ENCODE measurements around the gene MS4A13. TPM values are rescaled to one million over a fixed set of nuclear protein-coding genes. Genes with fewer than 3 reads are reported as not detected.
"Not testable (repeated sequence)": the region's sequence is repeated elsewhere in the genome, so short reads cannot be mapped to it uniquely, and the experiment has no call there.

The MS4A13 gene
- total RNA-seq = not detected in 2 replicates

GRCh38 chr11:60515144-60515855 lies at the start of gene MS4A13:
Gene MS4A13, plus strand, starts transcription at chr11:60515392. Its CDS starts 2,692 bp downstream, at chr11:60518084.
- no peak for DNase-seq (ENCODE audit: low read depth in 2 of 2)

GRCh38 chr11:60468829-60469228 lies 46.4 kb upstream of the MS4A13 start:
- DNase-seq (ENCODE audit: low read depth in 2 of 2) = no peak

GRCh38 chr11:60469723-60470122 lies 45.5 kb upstream of the MS4A13 start:
- DNase-seq (ENCODE audit: low read depth in 2 of 2) = no peak

- no peak for DNase-seq (ENCODE audit: low read depth in 2 of 2)
These were observed 38.2 kb upstream of the MS4A13 start for GRCh38 chr11:60477035-60477445.

- no peak for DNase-seq (ENCODE audit: low read depth in 2 of 2)
These were observed 32.8 kb upstream of the MS4A13 start for GRCh38 chr11:60482361-60482760.

- DNase-seq (ENCODE audit: low read depth in 2 of 2) = peak; percentile 1 to 33
These were observed 29.2 kb upstream of the MS4A13 start for GRCh38 chr11:60485987-60486386.

GRCh38 chr11:60492488-60493009 lies 22.6 kb upstream of the MS4A13 start, which contains the start of gene MS4A12:
Gene MS4A12, plus strand, starts transcription at chr11:60492778. Its CDS starts 4,541 bp downstream, at chr11:60497319.
- no peak for DNase-seq (ENCODE audit: low read depth in 2 of 2)

GRCh38 chr11:60493454-60493853 lies 21.7 kb upstream of the MS4A13 start:
- DNase-seq (ENCODE audit: low read depth in 2 of 2) = no peak

GRCh38 chr11:60498399-60498798 lies 16.8 kb upstream of the MS4A13 start:
- DNase-seq (ENCODE audit: low read depth in 2 of 2) = no peak

- DNase-seq (ENCODE audit: low read depth in 2 of 2) = no peak
These were observed 16.3 kb upstream of the MS4A13 start for GRCh38 chr11:60498853-60499252.

- DNase-seq (ENCODE audit: low read depth in 2 of 2) = no peak
These were observed 14.8 kb upstream of the MS4A13 start for GRCh38 chr11:60500276-60500910.

GRCh38 chr11:60502221-60502775 lies 12.9 kb upstream of the MS4A13 start:
- DNase-seq (ENCODE audit: low read depth in 2 of 2) = no peak

GRCh38 chr11:60504219-60504905 lies 10.8 kb upstream of the MS4A13 start:
- DNase-seq (ENCODE audit: low read depth in 2 of 2) = no peak

GRCh38 chr11:60509609-60510008 lies 5.6 kb upstream of the MS4A13 start:
- DNase-seq (ENCODE audit: low read depth in 2 of 2) = not testable (repeated sequence)

GRCh38 chr11:60510209-60510608 lies 5.0 kb upstream of the MS4A13 start:
- DNase-seq (ENCODE audit: low read depth in 2 of 2) = not testable (repeated sequence)

- no peak for DNase-seq (ENCODE audit: low read depth in 2 of 2)
These were observed 3.8 kb upstream of the MS4A13 start for GRCh38 chr11:60511393-60511792.

- DNase-seq (ENCODE audit: low read depth in 2 of 2) = no peak
These were observed 2.5 kb upstream of the MS4A13 start for GRCh38 chr11:60512651-60513225.

GRCh38 chr11:60513496-60514460 lies 1.4 kb upstream of the MS4A13 start:
- no peak for DNase-seq (ENCODE audit: low read depth in 2 of 2)

GRCh38 chr11:60528465-60528864 lies 13.3 kb downstream of the MS4A13 start:
- DNase-seq (ENCODE audit: low read depth in 2 of 2) = no peak

- DNase-seq (ENCODE audit: low read depth in 2 of 2) = no peak
These were observed 13.7 kb downstream of the MS4A13 start for GRCh38 chr11:60528934-60529333.

Data from lung microvascular endothelial cell (primary cell).